ENCODE measurements around the gene ZNF112. TPM values are rescaled to one million over a fixed set of nuclear protein-coding genes. Genes with fewer than 3 reads are reported as not detected.

The ZNF112 gene
- total RNA-seq, 4 donors from 2014 or later = 0.83 to 5.9 (median 2.6) TPM

GRCh38 chr19:44282846-44283245, 73.6 kb downstream of the ZNF112 start:
- TF ChIP-seq, protein P1, sequence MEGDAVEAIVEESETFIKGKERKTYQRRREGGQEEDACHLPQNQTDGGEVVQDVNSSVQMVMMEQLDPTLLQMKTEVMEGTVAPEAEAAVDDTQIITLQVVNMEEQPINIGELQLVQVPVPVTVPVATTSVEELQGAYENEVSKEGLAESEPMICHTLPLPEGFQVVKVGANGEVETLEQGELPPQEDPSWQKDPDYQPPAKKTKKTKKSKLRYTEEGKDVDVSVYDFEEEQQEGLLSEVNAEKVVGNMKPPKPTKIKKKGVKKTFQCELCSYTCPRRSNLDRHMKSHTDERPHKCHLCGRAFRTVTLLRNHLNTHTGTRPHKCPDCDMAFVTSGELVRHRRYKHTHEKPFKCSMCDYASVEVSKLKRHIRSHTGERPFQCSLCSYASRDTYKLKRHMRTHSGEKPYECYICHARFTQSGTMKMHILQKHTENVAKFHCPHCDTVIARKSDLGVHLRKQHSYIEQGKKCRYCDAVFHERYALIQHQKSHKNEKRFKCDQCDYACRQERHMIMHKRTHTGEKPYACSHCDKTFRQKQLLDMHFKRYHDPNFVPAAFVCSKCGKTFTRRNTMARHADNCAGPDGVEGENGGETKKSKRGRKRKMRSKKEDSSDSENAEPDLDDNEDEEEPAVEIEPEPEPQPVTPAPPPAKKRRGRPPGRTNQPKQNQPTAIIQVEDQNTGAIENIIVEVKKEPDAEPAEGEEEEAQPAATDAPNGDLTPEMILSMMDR (IDR thresholded peaks at IDR 0.05) = no peak
- no peak for TF ChIP-seq POLR2A (IDR thresholded peaks at IDR 0.05)
- Histone ChIP-seq H3K9me3 (peaks cover 0 to 94% (median 48%) of the 10 kb centered on the region in 3 donors), H3K27ac (no peak overlapping the region), H3K4me1 (no peaks in the 10 kb centered on the region), H3K4me3 (no peak overlapping the region), H3K27me3 (no peaks in the 10 kb centered on the region), H3K36me3 (peaks cover 0 to 15% (median 0%) of the 10 kb centered on the region in 3 donors)
- intact Hi-C loops (cut with DNase I) = no loop called here
- no peak for DNase-seq
- 76 to 80% methylated on average over 3 of the region's 3 CpGs for WGBS, 2 donors

DNA sequence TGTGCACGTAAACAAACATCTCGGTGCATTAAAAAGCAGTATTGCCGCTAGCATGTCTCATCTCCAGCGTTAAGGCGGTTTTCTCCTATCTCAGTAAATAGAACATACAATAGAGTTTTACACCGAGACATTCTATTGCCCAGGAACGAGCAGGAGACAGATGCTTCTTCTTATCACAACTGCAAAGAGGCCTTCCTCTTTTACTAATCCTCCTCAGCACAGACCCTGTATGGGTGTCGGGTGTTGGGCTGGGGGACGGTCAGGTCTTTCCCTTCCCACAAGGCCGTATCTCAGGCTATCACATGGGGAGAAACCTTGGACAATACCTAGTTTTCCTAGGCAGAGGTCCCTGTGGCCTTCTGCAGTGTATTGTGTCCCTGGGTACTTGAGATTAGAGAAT, 75.6 kb downstream of the ZNF112 start:
- H3K9me3 ChIP-seq = peaks cover 0 to 90% (median 50%) of the 10 kb centered on the region in 3 donors
- no peak for TF ChIP-seq POLR2A (IDR thresholded peaks at IDR 0.05)
- TF ChIP-seq, protein P1 (IDR thresholded peaks at IDR 0.05) = no peak
- H3K27me3 ChIP-seq = no peaks in the 10 kb centered on the region
- intact Hi-C loops (cut with DNase I) = no loop called here
- no peak for DNase-seq
- H3K27ac ChIP-seq = no peak overlapping the region
- peaks cover 0 to 5% (median 0%) of the 10 kb centered on the region in 3 donors for H3K36me3 ChIP-seq
- H3K4me3 ChIP-seq = no peak overlapping the region
- no peaks in the 10 kb centered on the region for H3K4me1 ChIP-seq
- 85 to 90% methylated on average over 10 of the region's 10 CpGs for WGBS, 2 donors

GRCh38 chr19:44278181-44278690, 78.2 kb downstream of the ZNF112 start:
- H3K36me3 ChIP-seq = peaks cover 0 to 24% (median 0%) of the 10 kb centered on the region in 3 donors
- intact Hi-C loops (cut with DNase I) = no loop called here
- H3K27ac ChIP-seq = no peak overlapping the region
- no peak for DNase-seq
- H3K9me3 ChIP-seq = peaks cover 0 to 89% (median 57%) of the 10 kb centered on the region in 3 donors
- H3K4me1 ChIP-seq = no peaks in the 10 kb centered on the region
- no peaks in the 10 kb centered on the region for H3K27me3 ChIP-seq
- no peak for TF ChIP-seq POLR2A (IDR thresholded peaks at IDR 0.05)
- TF ChIP-seq, protein P1 (IDR thresholded peaks at IDR 0.05) = no peak
- 50 to 81% methylated on average over 4 of the region's 4 CpGs for WGBS, 2 donors
- no peak overlapping the region for H3K4me3 ChIP-seq

GRCh38 chr19:44277331-44277730, 79.1 kb downstream of the ZNF112 start:
- WGBS, 2 donors = 100% methylated on average over 1 of the region's 1 CpG; no CpG with 5 or more reads in 1 of the 2 donors
- no peak for TF ChIP-seq POLR2A (IDR thresholded peaks at IDR 0.05)
- TF ChIP-seq, protein P1 (IDR thresholded peaks at IDR 0.05) = no peak

More at GRCh38 chr19:44277331-44277730, 79.1 kb downstream of the ZNF112 start:
- no peak overlapping the region for H3K4me3 ChIP-seq
- intact Hi-C loops (cut with DNase I) = no loop called here
- DNase-seq = no peak
- no peaks in the 10 kb centered on the region for H3K27me3 ChIP-seq
- H3K27ac ChIP-seq = no peak overlapping the region
- peaks cover 0 to 89% (median 52%) of the 10 kb centered on the region in 3 donors for H3K9me3 ChIP-seq
- H3K36me3 ChIP-seq = peaks cover 0 to 24% (median 0%) of the 10 kb centered on the region in 3 donors
- no peaks in the 10 kb centered on the region for H3K4me1 ChIP-seq

Small RNA genes within 50 kb of the gene (small RNA-seq; reads per million reads assigned to genes)
- gene NDUFA3P1 = 0 reads per million in 4 donors

Other genes starting within 250 kb of the ZNF112 start
- gene ZNF225, start 243.3 kb downstream of the ZNF112 start, total RNA-seq = 1 to 10 TPM; 1.2 to 3.1 (median 2.4) TPM
- gene ZNF234, start 215.1 kb downstream of the ZNF112 start, total RNA-seq = 1 to 10 TPM in 3 of 4 donors, under 1 TPM in 1; 0.88 to 8.4 (median 3.4) TPM
- 10 to 100 TPM in 3 of 4 donors, 1 to 10 TPM in 1; 9.9 to 23.8 (median 12.9) TPM for gene ZNF226, start 191.6 kb downstream of the ZNF112 start, total RNA-seq
- gene ZNF227, start 144.1 kb downstream of the ZNF112 start, total RNA-seq = 10 to 100 TPM in 1 of 4 donors, 1 to 10 TPM in 3; 4.7 to 16.4 (median 8.8) TPM
- gene ZNF233, start 96.8 kb downstream of the ZNF112 start, total RNA-seq = under 1 TPM in 1 of 4 donors, not detected in 3; 0.57 TPM
- gene ZNF235, start 51.7 kb downstream of the ZNF112 start, total RNA-seq = 1 to 10 TPM; 1.8 to 3.6 (median 2.1) TPM
- gene ZNF285, start 44.9 kb upstream of the ZNF112 start, total RNA-seq = 1 to 10 TPM in 2 of 4 donors, under 1 TPM in 2; 0.18 to 2.8 (median 0.80) TPM
- gene ZNF229, start 91.8 kb upstream of the ZNF112 start, total RNA-seq = 1 to 10 TPM; 1.1 to 3.4 (median 2.3) TPM
- gene ZNF180, start 143.8 kb upstream of the ZNF112 start, total RNA-seq = 10 to 100 TPM in 1 of 4 donors, 1 to 10 TPM in 3; 5.9 to 24.2 (median 7.5) TPM
- not detected for gene CEACAM20, start 173.0 kb upstream of the ZNF112 start, total RNA-seq